IMR-90 (cell line): ENCODE data around the gene DNAJB4. TPM values are rescaled to one million over a fixed set of nuclear protein-coding genes. Genes with fewer than 3 reads are reported as not detected.

ENCODE experiments used
- ATAC-seq: fragments of 200-7000 bp; cut with Tn5 transposase; 2 replicates; pipeline ENCODE4 v1.9.1; 2020; ENCODE audit warnings: low read depth, mild to moderate bottlenecking, moderate library complexity
- BruUV-seq: library from RNA; stranded (reverse); fragments of 400-500 nt; replicated peaks from 2 replicates; lab custom pipeline; 2021; lab: Mats Ljungman, UMichigan
- CTCF ChIA-PET: fragments of 300-600 bp; formaldehyde crosslinking; extraction: SDS; loops from one replicate; lab custom pipeline; 2021; ENCODE audit warnings: antibody characterized with exemption; lab: Yijun Ruan, JAX
- POLR2A ChIA-PET: fragments of 300-600 bp; sonication (Branson Sonifier 250); formaldehyde crosslinking; loops from one replicate; lab custom pipeline; 2022; ENCODE audit warnings: antibody characterized with exemption; ENCODE audit not compliant: unreplicated experiment; lab: Charles Lee
- DNase-seq: peaks from one replicate; pipeline ENCODE4 v3.0.0; 2013
- H2AFZ ChIP-seq: replicated peaks from 2 replicates; pipeline ENCODE3; 2013; ENCODE audit warnings: low read length, mild to moderate bottlenecking; ENCODE audit not compliant: poor library complexity
- H2AK5ac ChIP-seq: 2 replicates; pipeline ENCODE4 v1.6.1; 2013; ENCODE audit warnings: low read depth, low read length, inconsistent platforms
- H2AK9ac ChIP-seq: replicated peaks from 2 replicates; pipeline ENCODE3; 2013; ENCODE audit warnings: mild to moderate bottlenecking, low read depth, low read length, moderate library complexity; ENCODE audit not compliant: poor library complexity
- H2BK120ac ChIP-seq: 2 replicates; pipeline ENCODE4 v1.6.1; 2013; ENCODE audit warnings: low read depth, low read length, inconsistent platforms
- H2BK15ac ChIP-seq: 3 replicates; pipeline ENCODE4 v1.6.1; 2013; ENCODE audit warnings: low read depth, low read length, inconsistent platforms
- H2BK20ac ChIP-seq: 2 replicates; pipeline ENCODE4 v1.6.1; 2013; ENCODE audit warnings: low read depth, mild to moderate bottlenecking, inconsistent platforms, low read length, moderate library complexity
- H2BK5ac ChIP-seq: 2 replicates; pipeline ENCODE4 v1.6.1; 2013; ENCODE audit warnings: mild to moderate bottlenecking, low read depth, low read length, inconsistent platforms; ENCODE audit not compliant: poor library complexity, severe bottlenecking
- H3K14ac ChIP-seq: replicated peaks from 2 replicates; pipeline ENCODE4 v1.6.1; 2013; ENCODE audit warnings: low read depth, low read length, inconsistent platforms
- H3K18ac ChIP-seq: 2 replicates; pipeline ENCODE4 v1.6.1; 2013; ENCODE audit warnings: low read depth, low read length, control low read depth
- H3K23ac ChIP-seq: 2 replicates; pipeline ENCODE4 v1.6.1; 2013; ENCODE audit warnings: low read depth, low read length, inconsistent platforms
- H3K27ac ChIP-seq: 2 replicates; pipeline ENCODE4 v1.5.1; 2013; ENCODE audit warnings: mild to moderate bottlenecking, control low read depth, low read length; ENCODE audit not compliant: insufficient read depth
- H3K27me3 ChIP-seq: 2 replicates; pipeline ENCODE4 v1.6.1; 2013; ENCODE audit warnings: low read length; ENCODE audit not compliant: control insufficient read depth, insufficient read depth
- H3K36me3 ChIP-seq: 2 replicates; pipeline ENCODE4 v1.6.1; 2013; ENCODE audit warnings: low read length, mixed read lengths; ENCODE audit not compliant: control insufficient read depth, insufficient read depth
- H3K4ac ChIP-seq: 2 replicates; pipeline ENCODE4 v1.6.1; 2013; ENCODE audit warnings: low read depth, low read length, inconsistent platforms
- H3K4me1 ChIP-seq: 2 replicates; pipeline ENCODE4 v1.6.1; 2013; ENCODE audit warnings: low read length, mixed read lengths; ENCODE audit not compliant: control insufficient read depth, insufficient read depth
- H3K4me2 ChIP-seq: 2 replicates; pipeline ENCODE4 v1.6.1; 2013; ENCODE audit warnings: low read depth, mild to moderate bottlenecking, control low read depth, low read length, moderate library complexity
- H3K4me3 ChIP-seq: 2 replicates; pipeline ENCODE4 v1.5.1; 2013; ENCODE audit warnings: low read depth, mild to moderate bottlenecking, control low read depth, low read length, moderate library complexity; ENCODE audit not compliant: insufficient read depth
- H3K56ac ChIP-seq: 2 replicates; pipeline ENCODE4 v1.6.1; 2013; ENCODE audit warnings: low read length, inconsistent platforms; ENCODE audit not compliant: insufficient read depth; ENCODE audit errors: extremely low read depth
- H3K79me1 ChIP-seq, 2 experiments: 2 replicates each; pipeline ENCODE4 v1.6.1; 2013; ENCODE audit warnings: low read length in 2 of 2, inconsistent platforms in 1 of 2, low read depth in 1 of 2
- H3K9ac ChIP-seq: 2 replicates; pipeline ENCODE4 v1.6.1; 2013; ENCODE audit warnings: low read depth, low read length, control low read depth
- H3K9me1 ChIP-seq: 2 replicates; pipeline ENCODE4 v1.6.1; 2013; ENCODE audit warnings: low read length, inconsistent platforms; ENCODE audit not compliant: insufficient read depth
- H3K9me3 ChIP-seq: 2 replicates; pipeline ENCODE4 v1.6.1; 2013; ENCODE audit warnings: low read length; ENCODE audit not compliant: control insufficient read depth, insufficient read depth
- H4K20me1 ChIP-seq: 2 replicates; pipeline ENCODE4 v1.6.1; 2013; ENCODE audit warnings: low read length, inconsistent platforms; ENCODE audit not compliant: insufficient read depth
- H4K5ac ChIP-seq: 2 replicates; pipeline ENCODE4 v1.6.1; 2013; ENCODE audit warnings: mild to moderate bottlenecking, low read depth, low read length, control low read depth
- H4K8ac ChIP-seq, 2 experiments: 2 replicates each; pipeline ENCODE4 v1.6.1; 2013; ENCODE audit warnings: low read depth in 2 of 2, low read length in 2 of 2, control low read depth in 1 of 2, inconsistent platforms in 1 of 2
- H4K91ac ChIP-seq: 2 replicates; pipeline ENCODE4 v1.6.1; 2013; ENCODE audit warnings: low read depth, low read length, inconsistent platforms; ENCODE audit not compliant: insufficient read depth
- CEBPB ChIP-seq: IDR thresholded peaks from 2 replicates; pipeline ENCODE4 v1.6.1; 2012; ENCODE audit warnings: low read depth, low read length, improper control_type of control experiment
- CTCF ChIP-seq: conservative IDR thresholded peaks from 2 replicates; pipeline ENCODE4 v1.5.1; 2012; ENCODE audit warnings: mild to moderate bottlenecking, low read depth, low read length, improper control_type of control experiment
- MAFK ChIP-seq: IDR thresholded peaks from 2 replicates; pipeline ENCODE4 v1.6.1; 2012; ENCODE audit warnings: low read depth, low read length, improper control_type of control experiment
- NFE2L2 ChIP-seq: fragments of 150-350 bp; IDR thresholded peaks from 2 replicates; pipeline ENCODE4 v1.6.1; 2016; ENCODE audit warnings: low read depth, mild to moderate bottlenecking, low read length
- RCOR1 ChIP-seq: IDR thresholded peaks from 2 replicates; pipeline ENCODE4 v1.6.1; 2012; ENCODE audit warnings: mild to moderate bottlenecking, low read length, improper control_type of control experiment; ENCODE audit not compliant: insufficient replicate concordance
- SMC3 ChIP-seq: fragments of 150-350 bp; IDR thresholded peaks from 2 replicates; pipeline ENCODE4 v1.6.1; 2016; ENCODE audit warnings: low read depth, mild to moderate bottlenecking, antibody characterized with exemption, low read length, moderate library complexity
- USF2 ChIP-seq: fragments of 150-350 bp; IDR thresholded peaks from 2 replicates; pipeline ENCODE4 v1.6.1; 2017; ENCODE audit warnings: mild to moderate bottlenecking, antibody characterized with exemption, low read length, low read depth
- WGBS, 2 experiments: methylation state at CpG; one replicate each; pipeline versions ENCODE4 v1.1.5 to v1.1.7; 2013; ENCODE audit warnings: missing lambda C conversion rate in 2 of 2; ENCODE audit not compliant: insufficient read length in 1 of 2; ENCODE audit errors: extremely low coverage in 2 of 2; 5-methylcytosine and 5-hydroxymethylcytosine counted together
- dilution Hi-C: fragments of 300-500 bp; cut with HindIII; formaldehyde crosslinking; loops from one replicate; pipeline ENCODE4 v1.14.3; 2018; ENCODE audit warnings: low sequenced_read_pairs; ENCODE audit not compliant: unreplicated experiment
- in situ Hi-C: fragments of 300-500 bp; cut with MboI; formaldehyde crosslinking; loops from 3 replicates; pipeline ENCODE4 v1.14.3; 2019; ENCODE audit warnings: low sequenced_read_pairs, inconsistent platforms, mixed read lengths
- intact Hi-C: fragments of 100-400 bp; cut with micrococcal nuclease; formaldehyde crosslinking; loops from 2 replicates; pipeline ENCODE4 v1.10.0; 2022
- polyA plus RNA-seq, 3 experiments: library from polyadenylated mRNA; depleted of rRNA; stranded (reverse); fragments of >200 nt; gene quantifications; 2 replicates each; pipeline ENCODE4 v1.2.3, GENCODE V29; 2012; ENCODE audit warnings: low replicate concordance in 1 of 3
- total RNA-seq: library from RNA; depleted of rRNA; stranded (reverse); fragments of >200 nt; gene quantifications from 2 replicates; pipeline ENCODE4 v1.2.3, GENCODE V29; 2012

Gene DNAJB4
- total and polyA plus RNA-seq, 2 of the 4 experiments (the other 2 are of a cell fraction): 30.6 to 31.0 TPM

- H3K4me3 ChIP-seq: no peak overlapping the region
- no peak overlapping the region for H3K56ac ChIP-seq
- TF ChIP-seq CEBPB: no peak
- no peak for TF ChIP-seq SMC3
- TF ChIP-seq NFE2L2: no peak
- peak; percentile 47 for TF ChIP-seq MAFK
- no peak for TF ChIP-seq CTCF
- no peak for TF ChIP-seq RCOR1
- no peak for TF ChIP-seq USF2
- H3K79me1 ChIP-seq: peaks cover 27 to 57% of the 10 kb centered on the region in 2 experiments
- H3K23ac ChIP-seq: no peak overlapping the region
- H3K4me2 ChIP-seq: no peak overlapping the region
- no peak overlapping the region for H4K91ac ChIP-seq
- no peaks in the 10 kb centered on the region for H3K27me3 ChIP-seq
- POLR2A ChIA-PET: no interaction called here
- H2BK20ac ChIP-seq: no peak overlapping the region
- H3K36me3 ChIP-seq: peaks cover 61% of the 10 kb centered on the region
- no peak overlapping the region for H2AK9ac ChIP-seq
- H4K5ac ChIP-seq: no peak overlapping the region
- H3K9ac ChIP-seq: no peak overlapping the region
- BruUV-seq: no TSS peak
- no peak overlapping the region for H2AK5ac ChIP-seq
- CTCF ChIA-PET: no interaction called here
- peaks cover 2% of the 10 kb centered on the region; the same call in 1 of the 2 replicates for H3K4me1 ChIP-seq
- H2BK5ac ChIP-seq: peak overlapping the region; percentile 9
- no peak overlapping the region for H4K8ac ChIP-seq
- no peak overlapping the region for H3K27ac ChIP-seq
- ATAC-seq: no peak
- H2BK120ac ChIP-seq: no peak overlapping the region
- H3K14ac ChIP-seq: no peak overlapping the region
- H4K20me1 ChIP-seq: peaks cover 16% of the 10 kb centered on the region
- no peak for DNase-seq
- intact Hi-C loops (no loop called here), in situ Hi-C loops (no loop called here), dilution Hi-C loops (no loop called here)
- no peak overlapping the region for H3K4ac ChIP-seq
- no peak overlapping the region for H3K18ac ChIP-seq
- no peak overlapping the region for H2BK15ac ChIP-seq
- no peak overlapping the region for H2AFZ ChIP-seq
- WGBS, 2 experiments: no CpG with 5 or more reads among the region's 2 CpGs
- no peaks in the 10 kb centered on the region for H3K9me3 ChIP-seq
- H3K9me1 ChIP-seq: 0 out of 2 replicates have a peak, but pooled peaks cover 2% of the 10 kb centered on the region
Observed at GRCh38 chr1:77958850-77959249, 45.9 kb upstream of the DNAJB4 start.
